ENCODE measurements around the gene COBLL1.

Gene COBLL1

GRCh38 chr2:164747140-164747539 is 94.5 kb downstream of the COBLL1 start:
- Histone ChIP-seq H3K4me3 (ENCODE audit: low read depth, low read length, poor library complexity, severe bottlenecking) (no peak overlapping the region), H3K9ac (ENCODE audit: low read length) (no peak overlapping the region), H3F3A (ENCODE audit: insufficient read depth, low read length) (no peaks in the 10 kb centered on the region), H2AFZ (ENCODE audit: low read length) (no peak overlapping the region), H4K20me1 (ENCODE audit: insufficient read depth, low read length) (no peaks in the 10 kb centered on the region), H3K27ac (ENCODE audit: low read depth, low read length, poor library complexity, severe bottlenecking) (no peak overlapping the region), H3K4me1 (ENCODE audit: insufficient read depth, low read length, severe bottlenecking) (no peaks in the 10 kb centered on the region), H3K9me2 (ENCODE audit: low read depth, low read length) (no peaks in the 10 kb centered on the region), H3K9me3 (ENCODE audit: low read length) (no peaks in the 10 kb centered on the region), H3K36me3 (ENCODE audit: insufficient read depth, low read length) (no peaks in the 10 kb centered on the region), H3K4me2 (ENCODE audit: low read length) (no peak overlapping the region), H3K27me3 (ENCODE audit: insufficient read depth, low read length) (no peaks in the 10 kb centered on the region), H3K79me2 (ENCODE audit: insufficient read depth, low read length) (no peaks in the 10 kb centered on the region)
- no peak for TF ChIP-seq CTCF (IDR thresholded peaks at IDR 0.05; ENCODE audit: low read length)

GRCh38 chr2:164746713-164747112 is 94.9 kb downstream of the COBLL1 start:
- H3K4me2 ChIP-seq (ENCODE audit: low read length): no peak overlapping the region
- no peaks in the 10 kb centered on the region for H3K36me3 ChIP-seq (ENCODE audit: insufficient read depth, low read length)
- H3F3A ChIP-seq (ENCODE audit: insufficient read depth, low read length): no peaks in the 10 kb centered on the region
- H3K9ac ChIP-seq (ENCODE audit: low read length): no peak overlapping the region
- H3K4me1 ChIP-seq (ENCODE audit: insufficient read depth, low read length, severe bottlenecking): no peaks in the 10 kb centered on the region
- TF ChIP-seq CTCF (IDR thresholded peaks at IDR 0.05; ENCODE audit: low read length) (no peak), EZH2 (IDR thresholded peaks at IDR 0.05; ENCODE audit: borderline replicate concordance, low read length) (no peak)
- no peaks in the 10 kb centered on the region for H3K79me2 ChIP-seq (ENCODE audit: insufficient read depth, low read length)
- no peaks in the 10 kb centered on the region for H4K20me1 ChIP-seq (ENCODE audit: insufficient read depth, low read length)
- H3K9me2 ChIP-seq (ENCODE audit: low read depth, low read length): no peaks in the 10 kb centered on the region
- H3K9me3 ChIP-seq (ENCODE audit: low read length): no peaks in the 10 kb centered on the region
- no peak overlapping the region for H3K4me3 ChIP-seq (ENCODE audit: low read depth, low read length, poor library complexity, severe bottlenecking)
- no peaks in the 10 kb centered on the region for H3K27me3 ChIP-seq (ENCODE audit: insufficient read depth, low read length)
- H2AFZ ChIP-seq (ENCODE audit: low read length): no peak overlapping the region
- no peak overlapping the region for H3K27ac ChIP-seq (ENCODE audit: low read depth, low read length, poor library complexity, severe bottlenecking)

- no peaks in the 10 kb centered on the region for H3K27me3 ChIP-seq (ENCODE audit: insufficient read depth, low read length)
- H3K27ac ChIP-seq (ENCODE audit: low read depth, low read length, poor library complexity, severe bottlenecking): no peak overlapping the region
- no peaks in the 10 kb centered on the region for H3K36me3 ChIP-seq (ENCODE audit: insufficient read depth, low read length)
- H3K9me3 ChIP-seq (ENCODE audit: low read length): no peaks in the 10 kb centered on the region
- H4K20me1 ChIP-seq (ENCODE audit: insufficient read depth, low read length): no peaks in the 10 kb centered on the region
- no peak overlapping the region for H3K4me3 ChIP-seq (ENCODE audit: low read depth, low read length, poor library complexity, severe bottlenecking)
- H3F3A ChIP-seq (ENCODE audit: insufficient read depth, low read length): no peaks in the 10 kb centered on the region
- H3K4me1 ChIP-seq (ENCODE audit: insufficient read depth, low read length, severe bottlenecking): no peaks in the 10 kb centered on the region
- H3K4me2 ChIP-seq (ENCODE audit: low read length): no peak overlapping the region
- no peaks in the 10 kb centered on the region for H3K79me2 ChIP-seq (ENCODE audit: insufficient read depth, low read length)
- no peak overlapping the region for H2AFZ ChIP-seq (ENCODE audit: low read length)
- TF ChIP-seq EZH2 (IDR thresholded peaks at IDR 0.05; ENCODE audit: borderline replicate concordance, low read length) (no peak), CTCF (IDR thresholded peaks at IDR 0.05; ENCODE audit: low read length) (no peak)
- no peak overlapping the region for H3K9ac ChIP-seq (ENCODE audit: low read length)
- H3K9me2 ChIP-seq (ENCODE audit: low read depth, low read length): no peaks in the 10 kb centered on the region
Measured at GRCh38 chr2:164745012-164745797, 96.4 kb downstream of the COBLL1 start.

All from OCI-LY1 (cell line).